PFSK-1 (cell line): Measurements from ENCODE around the gene ENC1.

Experiments
- SIN3A ChIP-seq: IDR thresholded peaks from 2 replicates; pipeline ENCODE4 v1.6.1; 2012; ENCODE audit warnings: mild to moderate bottlenecking, low read length, moderate library complexity, borderline replicate concordance; ENCODE audit not compliant: insufficient read depth
- TF ChIP-seq, protein P1 (sequence below), 2 experiments: IDR thresholded peaks; 2 replicates each; pipeline versions ENCODE4 v1.6.1 to v1.8.0; 2011 to 2012; ENCODE audit warnings: low read depth in 2 of 2, low read length in 2 of 2, control low read depth in 1 of 2, inconsistent platforms in 1 of 2, mild to moderate bottlenecking in 1 of 2, moderate library complexity in 1 of 2; ENCODE audit not compliant: insufficient read depth in 1 of 2

- TF ChIP-seq SIN3A: no peak
- TF ChIP-seq, protein P1, sequence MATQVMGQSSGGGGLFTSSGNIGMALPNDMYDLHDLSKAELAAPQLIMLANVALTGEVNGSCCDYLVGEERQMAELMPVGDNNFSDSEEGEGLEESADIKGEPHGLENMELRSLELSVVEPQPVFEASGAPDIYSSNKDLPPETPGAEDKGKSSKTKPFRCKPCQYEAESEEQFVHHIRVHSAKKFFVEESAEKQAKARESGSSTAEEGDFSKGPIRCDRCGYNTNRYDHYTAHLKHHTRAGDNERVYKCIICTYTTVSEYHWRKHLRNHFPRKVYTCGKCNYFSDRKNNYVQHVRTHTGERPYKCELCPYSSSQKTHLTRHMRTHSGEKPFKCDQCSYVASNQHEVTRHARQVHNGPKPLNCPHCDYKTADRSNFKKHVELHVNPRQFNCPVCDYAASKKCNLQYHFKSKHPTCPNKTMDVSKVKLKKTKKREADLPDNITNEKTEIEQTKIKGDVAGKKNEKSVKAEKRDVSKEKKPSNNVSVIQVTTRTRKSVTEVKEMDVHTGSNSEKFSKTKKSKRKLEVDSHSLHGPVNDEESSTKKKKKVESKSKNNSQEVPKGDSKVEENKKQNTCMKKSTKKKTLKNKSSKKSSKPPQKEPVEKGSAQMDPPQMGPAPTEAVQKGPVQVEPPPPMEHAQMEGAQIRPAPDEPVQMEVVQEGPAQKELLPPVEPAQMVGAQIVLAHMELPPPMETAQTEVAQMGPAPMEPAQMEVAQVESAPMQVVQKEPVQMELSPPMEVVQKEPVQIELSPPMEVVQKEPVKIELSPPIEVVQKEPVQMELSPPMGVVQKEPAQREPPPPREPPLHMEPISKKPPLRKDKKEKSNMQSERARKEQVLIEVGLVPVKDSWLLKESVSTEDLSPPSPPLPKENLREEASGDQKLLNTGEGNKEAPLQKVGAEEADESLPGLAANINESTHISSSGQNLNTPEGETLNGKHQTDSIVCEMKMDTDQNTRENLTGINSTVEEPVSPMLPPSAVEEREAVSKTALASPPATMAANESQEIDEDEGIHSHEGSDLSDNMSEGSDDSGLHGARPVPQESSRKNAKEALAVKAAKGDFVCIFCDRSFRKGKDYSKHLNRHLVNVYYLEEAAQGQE (IDR thresholded peaks at IDR 0.05; ENCODE audit: insufficient read depth in 1 of 2, low read depth in 2 of 2, low read length in 2 of 2): no peak
Observed at GRCh38 chr5:74633695-74634094, 6.8 kb downstream of the ENC1 start.
